OCI-LY1 (cell line): ENCODE results near the gene WDR26.

ENCODE experiments used
- H2AFZ ChIP-seq: fragments of 200-600 bp; sonication (generic), shearing (Covaris generic); 2 replicates; pipeline ENCODE4 v1.6.0; 2014; ENCODE audit warnings: antibody characterized with exemption, mild to moderate bottlenecking, low read length
- H3F3A ChIP-seq: fragments of 200-600 bp; sonication (generic), shearing (Covaris generic); 2 replicates; pipeline ENCODE4 v1.6.0; 2014; ENCODE audit warnings: mild to moderate bottlenecking, antibody characterized with exemption, low read length, moderate library complexity; ENCODE audit not compliant: insufficient read depth
- H3K27ac ChIP-seq: fragments of 200-600 bp; sonication (generic); 2 replicates; pipeline ENCODE4 v1.5.1; 2014; ENCODE audit warnings: low read length, mixed run types, mild to moderate bottlenecking, low read depth; ENCODE audit not compliant: poor library complexity, severe bottlenecking
- H3K27me3 ChIP-seq: fragments of 200-600 bp; sonication (generic); 2 replicates; pipeline ENCODE4 v1.6.0; 2014; ENCODE audit warnings: antibody characterized with exemption, mild to moderate bottlenecking, low read length, moderate library complexity; ENCODE audit not compliant: insufficient read depth
- H3K36me3 ChIP-seq: fragments of 200-600 bp; sonication (generic); 2 replicates; pipeline ENCODE4 v1.6.1; 2014; ENCODE audit warnings: mild to moderate bottlenecking, antibody characterized with exemption, low read length, moderate library complexity, mixed read lengths; ENCODE audit not compliant: insufficient read depth
- H3K4me1 ChIP-seq: fragments of 200-600 bp; sonication (generic); 2 replicates; pipeline ENCODE4 v1.5.1; 2014; ENCODE audit warnings: mild to moderate bottlenecking, low read length, moderate library complexity; ENCODE audit not compliant: insufficient read depth, severe bottlenecking
- H3K4me2 ChIP-seq: fragments of 200-600 bp; sonication (generic), shearing (Covaris generic); 2 replicates; pipeline ENCODE4 v1.6.1; 2014; ENCODE audit warnings: low read length
- H3K4me3 ChIP-seq: fragments of 200-600 bp; sonication (generic); 2 replicates; pipeline ENCODE4 v1.5.1; 2014; ENCODE audit warnings: low read length, low read depth, mild to moderate bottlenecking, mixed read lengths; ENCODE audit not compliant: poor library complexity, severe bottlenecking
- H3K79me2 ChIP-seq: fragments of 200-600 bp; shearing (Covaris generic); 2 replicates; pipeline ENCODE4 v1.6.1; 2016; ENCODE audit warnings: mixed run types, low read length, mixed read lengths; ENCODE audit not compliant: insufficient read depth
- H3K9ac ChIP-seq: fragments of 200-600 bp; sonication (generic), shearing (Covaris generic); 2 replicates; pipeline ENCODE4 v1.6.1; 2014; ENCODE audit warnings: mild to moderate bottlenecking, low read length, mixed read lengths
- H3K9me2 ChIP-seq: fragments of 200-600 bp; sonication (generic), shearing (Covaris generic); 2 replicates; pipeline ENCODE4 v1.6.1; 2014; ENCODE audit warnings: low read depth, mild to moderate bottlenecking, low read length, mixed read lengths
- H3K9me3 ChIP-seq: fragments of 200-600 bp; shearing (Covaris generic); 2 replicates; pipeline ENCODE4 v1.6.1; 2014; ENCODE audit warnings: low read length, mixed read lengths
- H4K20me1 ChIP-seq: fragments of 200-600 bp; sonication (generic), shearing (Covaris generic); 2 replicates; pipeline ENCODE4 v1.6.0; 2016; ENCODE audit warnings: mild to moderate bottlenecking, low read length; ENCODE audit not compliant: insufficient read depth
- CTCF ChIP-seq: fragments of 200-600 bp; sonication (generic), shearing (Covaris generic); IDR thresholded peaks from 2 replicates; pipeline ENCODE4 v1.5.1; 2017; ENCODE audit warnings: mild to moderate bottlenecking, antibody characterized with exemption, low read length, moderate library complexity, mixed read lengths
- EZH2 ChIP-seq: fragments of 200-600 bp; sonication (generic), shearing (Covaris generic); IDR thresholded peaks from 2 replicates; pipeline ENCODE4 v1.8.0; 2017; ENCODE audit warnings: borderline replicate concordance, mixed run types, mild to moderate bottlenecking, antibody characterized with exemption, low read length, moderate library complexity, mixed read lengths

The WDR26 gene

GRCh38 chr1:224406216-224406615 lies 28.4 kb downstream of the WDR26 start:
- TF ChIP-seq CTCF: no peak
- TF ChIP-seq EZH2: no peak
- no peaks in the 10 kb centered on the region for H3K9me2 ChIP-seq

GRCh38 chr1:224405604-224405970 lies 29.0 kb downstream of the WDR26 start:
- H3K4me3 ChIP-seq: no peak overlapping the region

More at GRCh38 chr1:224406216-224406615, 28.4 kb downstream of the WDR26 start:
- Histone ChIP-seq H3K36me3 (peaks cover 88% of the 10 kb centered on the region), H3K4me3 (no peak overlapping the region), H3K79me2 (no peaks in the 10 kb centered on the region), H3K9me3 (no peaks in the 10 kb centered on the region), H2AFZ (no peak overlapping the region), H3K27me3 (no peaks in the 10 kb centered on the region), H4K20me1 (no peaks in the 10 kb centered on the region), H3F3A (no peaks in the 10 kb centered on the region), H3K27ac (no peak overlapping the region), H3K4me2 (no peak overlapping the region), H3K9ac (no peak overlapping the region), H3K4me1 (no peaks in the 10 kb centered on the region)

GRCh38 chr1:224404916-224405603 lies 29.5 kb downstream of the WDR26 start:
- Histone ChIP-seq H3K4me2 (no peak overlapping the region), H3F3A (no peaks in the 10 kb centered on the region), H3K4me1 (no peaks in the 10 kb centered on the region), H3K36me3 (peaks cover 87% of the 10 kb centered on the region), H3K4me3 (no peak overlapping the region), H3K9me2 (no peaks in the 10 kb centered on the region), H3K9me3 (no peaks in the 10 kb centered on the region), H4K20me1 (no peaks in the 10 kb centered on the region), H3K79me2 (no peaks in the 10 kb centered on the region), H3K27me3 (no peaks in the 10 kb centered on the region), H3K27ac (no peak overlapping the region), H2AFZ (no peak overlapping the region), H3K9ac (no peak overlapping the region)
- no peak for TF ChIP-seq CTCF
- TF ChIP-seq EZH2: no peak

More at GRCh38 chr1:224405604-224405970, 29.0 kb downstream of the WDR26 start:
- H3K79me2 ChIP-seq: no peaks in the 10 kb centered on the region
- no peak overlapping the region for H2AFZ ChIP-seq
- no peaks in the 10 kb centered on the region for H3K27me3 ChIP-seq
- no peaks in the 10 kb centered on the region for H4K20me1 ChIP-seq
- TF ChIP-seq EZH2: no peak
- no peak for TF ChIP-seq CTCF
- no peaks in the 10 kb centered on the region for H3K9me3 ChIP-seq
- H3K9me2 ChIP-seq: no peaks in the 10 kb centered on the region
- no peak overlapping the region for H3K27ac ChIP-seq
- no peaks in the 10 kb centered on the region for H3F3A ChIP-seq
- no peak overlapping the region for H3K9ac ChIP-seq
- H3K4me2 ChIP-seq: no peak overlapping the region
- no peaks in the 10 kb centered on the region for H3K4me1 ChIP-seq
- H3K36me3 ChIP-seq: peaks cover 88% of the 10 kb centered on the region
